GM21737 (cell line): ENCODE data around the gene PPARA.
A peak's percentile ranks its signal among the peaks of the same experiment; 100 is the strongest.

Experiments used
- ATAC-seq: cut with Tn5 transposase; IDR thresholded peaks from one replicate; pipeline ENCODE4 v1.9.1; 2021; ENCODE audit warnings: mild to moderate bottlenecking, moderate library complexity; ENCODE audit not compliant: unreplicated experiment

PPARA gene

GRCh38 chr22:46150034-46150654 lies at the start of gene PPARA:
Gene PPARA, plus strand, starts transcription at chr22:46150526. Its CDS starts 47,858 bp downstream, at chr22:46198384.
- ATAC-seq = peak; percentile 70

DNA sequence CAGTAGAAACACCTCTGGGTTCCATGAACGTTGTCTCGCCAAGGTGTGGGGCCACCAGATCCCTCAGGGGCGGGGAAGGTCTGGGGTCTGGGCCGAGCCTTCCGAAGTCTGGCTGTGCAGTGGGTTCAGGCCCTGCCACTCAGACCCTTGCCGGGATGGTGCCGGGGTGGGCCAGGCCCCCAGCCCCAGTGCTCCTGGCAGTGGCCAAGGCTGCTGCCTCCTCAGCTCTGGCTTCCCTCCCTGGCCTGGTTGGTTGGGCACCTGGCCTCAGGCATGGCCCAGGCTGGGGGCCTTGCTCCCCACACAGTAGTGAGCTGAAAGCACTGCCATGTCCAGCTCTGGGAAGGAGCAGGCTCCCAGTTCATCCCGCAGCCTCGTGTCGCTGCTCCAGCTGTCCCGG lies 48.2 kb upstream of the PPARA start:
- ATAC-seq = no peak

DNA sequence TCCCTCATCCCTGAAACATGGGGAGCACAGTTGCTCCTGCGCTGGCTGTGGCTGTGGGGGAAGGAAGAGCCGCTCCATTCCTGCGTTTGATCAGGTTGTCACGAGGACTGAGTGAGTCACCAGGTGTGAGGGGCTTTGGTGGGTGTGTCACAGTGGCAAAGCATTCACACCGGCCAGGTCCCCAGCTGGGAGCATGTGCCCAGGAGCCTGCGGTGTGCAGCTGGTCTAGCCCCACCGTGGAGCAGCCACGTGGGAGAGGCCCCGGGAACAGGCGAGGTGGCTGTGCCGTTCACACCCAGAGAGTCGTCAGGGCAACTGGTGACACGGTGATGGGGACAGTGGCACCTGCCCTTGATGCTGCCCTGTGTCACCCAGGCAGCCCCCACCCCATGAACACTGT lies 47.6 kb upstream of the PPARA start:
- ATAC-seq = no peak

GRCh38 chr22:46103181-46103580 lies 47.1 kb upstream of the PPARA start:
- no peak for ATAC-seq

DNA sequence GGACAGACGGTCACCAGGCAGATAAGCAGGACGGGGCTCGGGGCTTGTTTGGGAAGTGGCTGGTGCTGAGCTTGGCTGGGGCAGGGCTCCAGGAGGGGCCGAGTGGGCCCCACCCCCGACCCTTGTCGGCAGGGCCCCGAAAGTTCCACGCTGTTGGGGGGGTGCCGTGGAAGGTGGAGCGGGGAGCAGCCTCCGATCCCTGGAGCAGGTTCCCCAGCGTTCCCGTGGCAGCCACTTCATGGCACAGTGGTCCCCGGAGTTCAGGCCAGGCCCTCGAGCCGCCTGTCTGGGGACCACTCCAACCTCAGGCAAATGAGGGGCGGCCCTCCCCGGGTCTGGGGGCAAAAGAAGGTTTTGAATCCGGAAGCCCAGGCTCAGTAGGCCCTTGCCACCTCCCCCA lies 46.7 kb upstream of the PPARA start:
- no peak for ATAC-seq

DNA sequence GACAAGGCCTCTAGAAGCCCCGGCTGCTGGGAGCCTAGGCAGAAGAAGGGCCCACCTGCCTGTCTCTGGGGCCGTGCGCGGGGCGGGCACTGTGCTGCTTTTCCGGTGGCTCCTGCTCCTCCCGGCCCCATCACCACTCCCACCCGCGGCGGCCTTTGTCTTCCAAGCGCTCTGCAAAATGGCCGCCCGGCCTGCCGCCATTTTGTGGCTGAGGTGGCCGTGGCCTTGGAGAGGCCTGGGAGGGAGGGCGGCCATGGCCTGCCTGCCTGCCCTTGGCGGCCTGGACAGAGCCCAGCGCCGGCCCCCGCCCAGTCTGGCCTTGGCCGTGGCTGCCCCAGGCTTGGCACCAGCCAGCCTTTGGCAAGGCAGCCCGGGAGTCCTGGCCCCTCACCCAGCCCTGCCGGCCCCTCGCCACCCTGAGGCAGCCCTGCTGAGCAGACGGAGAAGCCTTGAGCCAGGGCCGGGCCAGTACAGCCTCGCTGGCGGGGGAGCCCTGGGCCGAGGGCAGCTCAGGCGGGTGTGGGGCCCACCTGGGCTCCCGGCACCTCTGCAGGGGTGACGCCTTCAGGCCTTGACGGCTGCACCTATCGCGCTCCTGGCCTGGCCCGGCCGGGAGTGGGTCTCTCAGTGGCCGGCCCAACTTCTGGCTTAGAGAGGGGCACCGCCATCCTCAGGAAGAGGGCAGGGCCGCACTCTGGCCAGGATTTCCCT lies 46.0 kb upstream of the PPARA start:
- no peak for ATAC-seq

DNA sequence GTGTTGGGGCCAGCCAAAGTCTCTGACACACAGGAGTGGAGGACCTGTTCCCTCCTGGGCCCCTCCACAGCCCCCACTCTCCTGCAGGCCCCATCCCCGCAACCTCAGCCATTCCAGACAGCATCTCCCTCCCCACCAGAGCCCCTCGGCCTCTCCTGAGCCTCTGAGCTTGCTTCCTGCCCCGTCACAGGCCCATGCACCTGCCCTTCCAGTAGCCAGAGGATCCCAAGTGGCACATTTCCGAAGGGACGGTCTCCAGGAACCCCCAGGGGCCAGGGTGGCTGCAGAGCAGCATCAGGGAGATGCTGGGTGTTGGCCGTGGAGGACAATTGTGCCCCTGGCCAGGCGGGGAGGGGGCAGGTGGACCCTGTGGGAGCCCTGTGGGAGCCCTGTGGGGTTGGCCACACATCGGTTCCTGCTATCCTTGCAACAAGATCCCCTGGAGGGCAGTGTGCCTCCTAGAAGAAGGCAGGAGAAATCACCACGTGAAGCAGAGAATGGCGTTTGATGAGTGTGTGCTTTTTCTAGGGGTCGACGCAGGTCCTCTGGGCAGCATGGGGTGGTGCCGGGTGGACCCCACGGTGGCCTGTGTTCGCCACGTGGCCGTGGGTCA lies 45.3 kb upstream of the PPARA start:
- no peak for ATAC-seq

- ATAC-seq = no peak
Measured at GRCh38 chr22:46105494-46106278, 44.6 kb upstream of the PPARA start.

GRCh38 chr22:46106279-46107022 lies 43.9 kb upstream of the PPARA start:
- no peak for ATAC-seq

- ATAC-seq = no peak
Measured at GRCh38 chr22:46107089-46107664, 43.1 kb upstream of the PPARA start.

- ATAC-seq = no peak
Measured at GRCh38 chr22:46107753-46108563, 42.4 kb upstream of the PPARA start.

GRCh38 chr22:46108564-46109473 lies 41.5 kb upstream of the PPARA start:
- no peak for ATAC-seq

DNA sequence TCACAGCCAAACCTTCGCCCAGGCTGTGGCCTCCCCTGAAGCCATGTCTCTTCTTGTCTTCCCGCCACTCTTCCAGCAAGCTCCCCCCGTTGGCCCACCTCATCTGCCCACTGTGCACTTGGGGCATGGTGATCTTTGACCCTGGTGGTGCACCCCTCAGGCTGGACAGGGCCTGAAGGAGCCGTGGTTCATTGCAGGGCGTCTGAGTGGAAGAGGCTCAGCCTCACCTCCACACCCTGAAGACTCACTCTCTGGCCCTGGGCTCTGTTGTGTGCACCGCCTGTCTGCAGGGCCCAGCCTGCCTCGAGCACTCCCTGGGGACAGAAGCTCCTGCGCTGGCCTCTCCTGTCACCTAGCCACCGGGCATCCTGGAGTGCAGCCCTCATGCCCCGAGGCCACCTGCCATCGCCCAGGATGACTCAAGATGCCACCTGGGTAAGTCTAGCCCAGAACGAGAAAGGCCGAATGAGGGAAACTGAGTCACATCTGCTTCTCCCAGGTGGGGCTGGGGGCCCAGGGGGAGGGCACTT lies 40.8 kb upstream of the PPARA start:
- ATAC-seq = no peak

DNA sequence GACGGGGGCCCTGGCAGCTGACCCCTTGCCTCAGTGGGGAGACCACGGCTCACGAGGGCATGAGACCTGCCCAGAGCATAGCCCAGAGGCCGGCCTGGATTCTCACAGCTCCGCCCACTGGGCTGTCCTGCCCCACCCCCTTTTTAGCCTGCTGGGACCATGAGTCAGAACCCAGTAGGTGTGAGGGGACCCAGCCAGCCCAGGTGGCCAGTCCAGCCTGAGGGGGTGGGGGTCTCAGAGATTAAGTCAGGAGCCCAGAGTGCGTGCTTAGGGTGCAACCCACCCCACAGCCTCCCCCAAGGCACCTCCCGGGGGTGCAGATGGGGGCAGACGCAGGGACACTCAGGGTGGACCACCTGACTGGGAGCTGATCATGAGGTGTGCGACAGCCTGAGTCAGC lies 40.1 kb upstream of the PPARA start:
- ATAC-seq = no peak

DNA sequence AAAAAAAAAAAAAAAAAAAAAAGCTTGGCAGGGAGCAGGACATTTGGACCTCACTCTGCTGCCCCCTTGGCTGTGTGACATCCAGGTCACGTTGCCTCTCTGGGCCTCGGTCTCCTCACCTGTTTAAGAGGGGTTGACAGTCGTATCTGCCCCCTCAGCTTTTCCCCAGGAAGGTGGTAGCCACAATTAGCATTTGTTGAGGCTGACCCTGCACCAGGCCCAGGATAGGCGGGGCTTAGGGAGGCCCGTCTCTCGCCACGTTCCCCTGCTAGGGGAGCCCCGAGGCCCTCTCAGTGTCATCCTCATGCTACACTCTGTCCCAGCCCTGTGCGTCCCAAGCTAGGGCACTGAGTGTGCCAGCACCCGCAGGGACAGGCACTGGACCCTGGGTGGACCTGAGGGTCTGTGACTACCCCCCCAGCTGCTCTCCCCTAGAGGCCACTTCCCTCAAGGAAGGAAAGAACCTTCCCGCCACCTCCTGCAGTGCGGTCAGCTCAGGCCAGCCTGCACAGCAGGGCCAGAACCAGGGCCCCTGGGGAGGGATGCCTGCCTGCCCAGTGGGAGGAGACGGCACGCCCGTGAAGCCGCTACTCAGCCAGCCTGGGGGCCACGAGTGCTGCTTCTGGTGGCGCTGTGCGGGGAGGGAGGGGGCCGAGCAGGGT lies 38.5 kb upstream of the PPARA start:
- ATAC-seq = no peak

DNA sequence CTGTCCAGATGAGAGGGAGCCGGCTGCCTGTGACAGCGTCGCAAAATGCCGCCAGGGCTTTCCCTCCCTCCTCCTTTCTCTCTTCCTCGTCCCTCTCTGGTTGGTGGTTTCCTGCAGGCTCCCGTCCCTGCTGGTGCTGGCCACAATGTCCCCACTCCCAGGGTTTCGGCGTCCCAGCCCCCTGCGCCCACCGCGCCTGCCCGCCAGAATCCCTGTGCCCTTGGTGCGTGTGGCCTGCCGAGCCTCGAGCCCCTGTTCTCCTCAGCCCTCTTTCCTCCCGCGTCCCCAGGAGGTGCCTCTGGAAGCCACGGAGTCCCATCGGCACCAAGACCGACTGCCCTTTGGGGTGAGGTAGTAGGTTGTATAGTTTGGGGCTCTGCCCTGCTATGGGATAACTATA lies 37.9 kb upstream of the PPARA start:
- no peak for ATAC-seq

- ATAC-seq = no peak
Measured at GRCh38 chr22:46113110-46113909, 37.0 kb upstream of the PPARA start.
